Measurements from ENCODE around the gene SNX5. TPM values are rescaled to one million over a fixed set of nuclear protein-coding genes. Genes with fewer than 3 reads are reported as not detected.

The SNX5 gene
- polyA plus RNA-seq, 1 donor from 2014 or later, result 59.8 TPM

DNA sequence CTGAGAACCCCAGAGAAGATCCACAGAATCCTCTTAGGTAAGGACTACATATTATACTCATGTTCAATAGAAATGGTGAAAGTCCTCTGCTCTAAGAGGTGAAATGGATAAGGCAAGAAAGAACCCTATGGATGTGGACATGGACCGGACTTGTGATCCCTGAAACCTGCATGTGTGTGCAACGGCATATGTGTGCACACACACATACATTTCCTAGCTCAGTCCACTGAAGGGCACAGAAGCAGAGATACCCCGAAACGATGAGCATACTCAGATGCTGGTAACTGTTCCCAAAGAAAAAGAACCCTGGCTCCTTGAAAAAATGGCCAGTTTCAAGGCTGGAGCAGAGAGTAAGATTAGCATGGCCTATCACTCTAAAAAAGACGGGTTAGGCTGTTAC lies 22.6 kb downstream of the SNX5 start (continued):
- no peak for TF ChIP-seq RAD21 (conservative IDR thresholded peaks at IDR 0.05)
- TF ChIP-seq EP300 (conservative IDR thresholded peaks at IDR 0.05; ENCODE audit: poor library complexity, severe bottlenecking), result no peak
- no peak for TF ChIP-seq SMC3 (conservative IDR thresholded peaks at IDR 0.05; ENCODE audit: poor library complexity)

DNA sequence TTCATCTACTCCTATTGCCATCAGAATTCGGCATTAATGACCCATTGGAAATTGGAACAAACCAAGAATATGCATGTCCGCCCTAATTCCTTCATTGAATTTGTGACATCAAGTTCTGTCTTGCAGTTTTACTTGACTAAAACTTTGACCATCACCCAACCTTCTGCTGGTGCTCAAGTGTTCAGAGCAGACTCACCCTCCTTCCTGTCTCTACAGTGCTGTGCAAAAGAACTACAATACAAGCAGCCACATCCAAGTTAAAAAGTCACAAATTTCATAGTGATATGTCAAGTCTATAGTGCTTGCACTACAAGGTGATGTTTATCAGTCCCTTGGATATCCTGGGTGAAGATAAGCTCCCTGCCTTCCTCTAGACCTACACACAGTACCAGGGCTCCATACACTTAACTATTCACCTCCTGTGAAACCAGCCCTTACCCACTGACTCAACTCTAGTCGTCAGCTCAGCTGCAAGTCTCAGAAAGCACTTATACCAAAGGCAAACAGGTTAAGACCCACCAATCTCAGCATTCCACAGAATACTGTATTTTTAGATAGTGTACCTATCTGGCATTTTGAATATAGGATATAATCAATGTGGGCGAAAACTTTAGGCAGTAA lies 23.6 kb downstream of the SNX5 start:
- H3K4me2 ChIP-seq (ENCODE audit: low read length), result no peak overlapping the region
- no peaks in the 10 kb centered on the region for H3K27me3 ChIP-seq (ENCODE audit: insufficient read depth, low read depth, low read length)
- H3K36me3 ChIP-seq (ENCODE audit: insufficient read depth, low read length), result no peaks in the 10 kb centered on the region
- H3K9me2 ChIP-seq (ENCODE audit: insufficient read depth, low read length), result no peaks in the 10 kb centered on the region
- no peak overlapping the region for H3K4me3 ChIP-seq (ENCODE audit: low read length)
- no peak overlapping the region for H2AFZ ChIP-seq (ENCODE audit: low read depth, low read length)
- H3K9me3 ChIP-seq (ENCODE audit: low read length), result no peaks in the 10 kb centered on the region
- no peaks in the 10 kb centered on the region for H3F3A ChIP-seq (ENCODE audit: insufficient read depth, low read length, poor library complexity, severe bottlenecking)
- no peaks in the 10 kb centered on the region for H4K20me1 ChIP-seq (ENCODE audit: insufficient read depth)
- no peak overlapping the region for H3K27ac ChIP-seq (ENCODE audit: low read length)
- TF ChIP-seq RAD21 (conservative IDR thresholded peaks at IDR 0.05) (no peak), SMC3 (conservative IDR thresholded peaks at IDR 0.05; ENCODE audit: poor library complexity) (no peak), TAF1 (IDR thresholded peaks at IDR 0.05; ENCODE audit: low read depth) (no peak), EP300 (conservative IDR thresholded peaks at IDR 0.05; ENCODE audit: poor library complexity, severe bottlenecking) (no peak)
- TF ChIP-seq, protein P1, sequence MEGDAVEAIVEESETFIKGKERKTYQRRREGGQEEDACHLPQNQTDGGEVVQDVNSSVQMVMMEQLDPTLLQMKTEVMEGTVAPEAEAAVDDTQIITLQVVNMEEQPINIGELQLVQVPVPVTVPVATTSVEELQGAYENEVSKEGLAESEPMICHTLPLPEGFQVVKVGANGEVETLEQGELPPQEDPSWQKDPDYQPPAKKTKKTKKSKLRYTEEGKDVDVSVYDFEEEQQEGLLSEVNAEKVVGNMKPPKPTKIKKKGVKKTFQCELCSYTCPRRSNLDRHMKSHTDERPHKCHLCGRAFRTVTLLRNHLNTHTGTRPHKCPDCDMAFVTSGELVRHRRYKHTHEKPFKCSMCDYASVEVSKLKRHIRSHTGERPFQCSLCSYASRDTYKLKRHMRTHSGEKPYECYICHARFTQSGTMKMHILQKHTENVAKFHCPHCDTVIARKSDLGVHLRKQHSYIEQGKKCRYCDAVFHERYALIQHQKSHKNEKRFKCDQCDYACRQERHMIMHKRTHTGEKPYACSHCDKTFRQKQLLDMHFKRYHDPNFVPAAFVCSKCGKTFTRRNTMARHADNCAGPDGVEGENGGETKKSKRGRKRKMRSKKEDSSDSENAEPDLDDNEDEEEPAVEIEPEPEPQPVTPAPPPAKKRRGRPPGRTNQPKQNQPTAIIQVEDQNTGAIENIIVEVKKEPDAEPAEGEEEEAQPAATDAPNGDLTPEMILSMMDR (IDR thresholded peaks at IDR 0.05; ENCODE audit: poor library complexity, severe bottlenecking), result no peak
- H3K79me2 ChIP-seq (replicated peaks; ENCODE audit: insufficient read depth, low read length), result no peaks in the 10 kb centered on the region
- H3K9ac ChIP-seq (ENCODE audit: low read length), result no peak overlapping the region

DNA sequence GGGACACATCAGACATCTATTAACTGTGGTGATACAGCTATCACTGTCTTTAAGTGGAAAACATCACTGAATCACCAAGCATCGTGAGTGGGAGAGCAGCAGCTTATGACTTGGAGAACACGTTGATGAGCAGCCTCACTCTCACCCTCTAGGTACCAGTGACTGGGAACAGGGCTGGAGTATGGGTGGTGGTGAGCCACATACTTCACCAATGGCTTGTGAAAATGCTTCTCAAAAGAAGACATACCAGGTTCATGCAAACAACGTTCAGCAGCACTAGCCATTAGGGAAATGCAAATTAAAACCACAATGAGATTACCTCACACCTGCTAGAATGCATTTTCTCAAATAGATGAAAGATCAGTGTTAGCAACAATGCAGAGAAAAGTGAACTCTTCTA lies 25.3 kb downstream of the SNX5 start:
- no peak overlapping the region for H2AFZ ChIP-seq (ENCODE audit: low read depth, low read length)
- no peak overlapping the region for H3K9ac ChIP-seq (ENCODE audit: low read length)
- no peaks in the 10 kb centered on the region for H3K79me2 ChIP-seq (replicated peaks; ENCODE audit: insufficient read depth, low read length)
- no peaks in the 10 kb centered on the region for H3K36me3 ChIP-seq (ENCODE audit: insufficient read depth, low read length)
- H4K20me1 ChIP-seq (ENCODE audit: insufficient read depth), result no peaks in the 10 kb centered on the region
- no peaks in the 10 kb centered on the region for H3K9me2 ChIP-seq (ENCODE audit: insufficient read depth, low read length)
- TF ChIP-seq, protein P2, sequence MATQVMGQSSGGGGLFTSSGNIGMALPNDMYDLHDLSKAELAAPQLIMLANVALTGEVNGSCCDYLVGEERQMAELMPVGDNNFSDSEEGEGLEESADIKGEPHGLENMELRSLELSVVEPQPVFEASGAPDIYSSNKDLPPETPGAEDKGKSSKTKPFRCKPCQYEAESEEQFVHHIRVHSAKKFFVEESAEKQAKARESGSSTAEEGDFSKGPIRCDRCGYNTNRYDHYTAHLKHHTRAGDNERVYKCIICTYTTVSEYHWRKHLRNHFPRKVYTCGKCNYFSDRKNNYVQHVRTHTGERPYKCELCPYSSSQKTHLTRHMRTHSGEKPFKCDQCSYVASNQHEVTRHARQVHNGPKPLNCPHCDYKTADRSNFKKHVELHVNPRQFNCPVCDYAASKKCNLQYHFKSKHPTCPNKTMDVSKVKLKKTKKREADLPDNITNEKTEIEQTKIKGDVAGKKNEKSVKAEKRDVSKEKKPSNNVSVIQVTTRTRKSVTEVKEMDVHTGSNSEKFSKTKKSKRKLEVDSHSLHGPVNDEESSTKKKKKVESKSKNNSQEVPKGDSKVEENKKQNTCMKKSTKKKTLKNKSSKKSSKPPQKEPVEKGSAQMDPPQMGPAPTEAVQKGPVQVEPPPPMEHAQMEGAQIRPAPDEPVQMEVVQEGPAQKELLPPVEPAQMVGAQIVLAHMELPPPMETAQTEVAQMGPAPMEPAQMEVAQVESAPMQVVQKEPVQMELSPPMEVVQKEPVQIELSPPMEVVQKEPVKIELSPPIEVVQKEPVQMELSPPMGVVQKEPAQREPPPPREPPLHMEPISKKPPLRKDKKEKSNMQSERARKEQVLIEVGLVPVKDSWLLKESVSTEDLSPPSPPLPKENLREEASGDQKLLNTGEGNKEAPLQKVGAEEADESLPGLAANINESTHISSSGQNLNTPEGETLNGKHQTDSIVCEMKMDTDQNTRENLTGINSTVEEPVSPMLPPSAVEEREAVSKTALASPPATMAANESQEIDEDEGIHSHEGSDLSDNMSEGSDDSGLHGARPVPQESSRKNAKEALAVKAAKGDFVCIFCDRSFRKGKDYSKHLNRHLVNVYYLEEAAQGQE (IDR thresholded peaks at IDR 0.05; ENCODE audit: borderline replicate concordance), result no peak
- TF ChIP-seq EP300 (conservative IDR thresholded peaks at IDR 0.05; ENCODE audit: poor library complexity, severe bottlenecking) (no peak), POLR2AphosphoS5 (IDR thresholded peaks at IDR 0.05) (no peak), SMC3 (conservative IDR thresholded peaks at IDR 0.05; ENCODE audit: poor library complexity) (no peak), EZH2 (IDR thresholded peaks at IDR 0.05; ENCODE audit: borderline replicate concordance, insufficient read depth, low read length, poor library complexity, severe bottlenecking) (no peak), TAF1 (IDR thresholded peaks at IDR 0.05; ENCODE audit: low read depth) (no peak), RAD21 (conservative IDR thresholded peaks at IDR 0.05) (no peak), MXI1 (conservative IDR thresholded peaks at IDR 0.05; ENCODE audit: poor library complexity, severe bottlenecking) (no peak)
- TF ChIP-seq, protein P1 (IDR thresholded peaks at IDR 0.05; ENCODE audit: poor library complexity, severe bottlenecking), result no peak
- H3F3A ChIP-seq (ENCODE audit: insufficient read depth, low read length, poor library complexity, severe bottlenecking), result no peaks in the 10 kb centered on the region
- H3K27me3 ChIP-seq (ENCODE audit: insufficient read depth, low read depth, low read length), result no peaks in the 10 kb centered on the region
- H3K27ac ChIP-seq (ENCODE audit: low read length), result no peak overlapping the region
- no peak overlapping the region for H3K4me2 ChIP-seq (ENCODE audit: low read length)
- H3K4me3 ChIP-seq (ENCODE audit: low read length), result no peak overlapping the region
- H3K9me3 ChIP-seq (ENCODE audit: low read length), result no peaks in the 10 kb centered on the region

All from neural cell (in vitro differentiated cells).